GM19238 (cell line): ENCODE data around the gene TIMM23.
"Not testable (repeated sequence)": the region's sequence is repeated elsewhere in the genome, so short reads cannot be mapped to it uniquely, and the experiment has no call there.

ENCODE experiments used
- DNase-seq: peaks from one replicate; pipeline ENCODE4 v3.0.0; 2011; ENCODE audit warnings: low spot score; ENCODE audit not compliant: insufficient read length

Gene TIMM23

DNA sequence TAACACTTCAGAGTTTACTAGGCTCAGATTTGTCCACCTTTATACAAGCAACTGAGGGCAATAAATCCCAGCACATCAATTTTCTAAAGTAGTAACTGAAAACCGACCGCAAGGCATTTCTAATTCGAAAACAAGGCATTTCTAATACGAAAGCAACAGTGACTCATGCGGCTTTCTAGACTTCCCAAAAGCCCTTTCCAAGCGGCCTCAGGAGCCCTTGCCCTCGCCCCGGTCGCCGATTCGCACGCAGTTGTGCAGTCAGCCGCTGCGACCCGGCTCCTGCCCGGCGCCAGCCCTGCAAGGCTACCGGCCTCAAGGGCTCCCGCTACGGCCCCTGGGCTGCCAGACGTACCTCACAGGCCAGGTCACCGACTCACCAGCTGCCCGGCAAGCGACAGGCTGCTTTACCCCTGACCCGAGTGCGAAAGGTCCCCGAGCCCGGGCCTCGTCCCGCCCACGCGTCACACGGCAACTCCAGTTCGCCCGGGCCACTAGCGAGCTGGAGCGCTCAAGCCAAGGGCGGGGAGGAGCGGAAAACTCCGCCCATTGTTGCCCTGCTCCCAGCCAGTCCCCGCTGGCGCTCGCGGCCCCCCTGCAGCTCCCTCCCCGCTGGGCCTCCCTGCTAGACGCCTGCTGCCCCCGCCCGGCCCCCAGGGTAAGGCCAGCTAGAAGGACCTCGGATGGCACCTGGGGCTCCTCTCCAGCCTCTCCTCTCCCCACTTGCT, 50.9 kb downstream of the TIMM23 start:
- peak; percentile 67 for DNase-seq

DNA sequence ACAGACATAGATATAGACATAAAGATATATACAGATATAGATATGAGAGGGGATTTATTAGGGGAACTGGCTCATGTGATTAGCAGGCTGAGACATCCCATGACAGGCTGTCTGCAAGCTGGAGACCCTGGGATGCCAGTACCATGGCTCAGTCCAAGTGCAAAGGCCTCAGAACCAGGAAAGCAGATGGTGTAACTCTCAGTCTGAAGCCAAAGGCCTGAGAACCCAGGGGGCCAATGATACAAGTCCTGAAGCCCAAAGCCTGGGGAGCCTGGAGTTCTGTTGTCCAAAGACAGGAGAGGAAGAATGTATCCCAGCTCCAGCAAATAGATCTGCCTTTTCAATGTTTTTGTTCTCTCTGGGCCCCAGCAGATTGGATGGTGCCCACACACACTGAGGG, 52.7 kb downstream of the TIMM23 start:
- no peak for DNase-seq

DNA sequence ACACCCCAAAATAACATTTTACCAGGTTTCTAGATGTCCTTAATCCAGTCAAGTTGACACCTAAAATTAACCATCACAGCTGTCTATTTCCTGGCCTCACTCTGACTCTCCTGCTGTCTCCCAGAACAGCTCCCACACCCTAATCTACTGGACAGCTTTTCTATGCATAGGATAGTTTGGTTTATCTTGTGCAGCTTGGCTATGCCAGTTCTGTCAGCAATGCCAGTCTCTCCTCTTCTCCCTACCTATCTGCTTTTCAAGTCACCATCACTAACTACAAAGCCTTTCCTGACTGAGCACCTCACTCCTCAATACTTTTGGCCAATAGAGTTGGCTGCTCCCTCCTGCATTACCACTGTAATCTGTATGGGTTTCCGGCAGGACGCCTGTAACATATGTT, 53.1 kb downstream of the TIMM23 start:
- no peak for DNase-seq

DNA sequence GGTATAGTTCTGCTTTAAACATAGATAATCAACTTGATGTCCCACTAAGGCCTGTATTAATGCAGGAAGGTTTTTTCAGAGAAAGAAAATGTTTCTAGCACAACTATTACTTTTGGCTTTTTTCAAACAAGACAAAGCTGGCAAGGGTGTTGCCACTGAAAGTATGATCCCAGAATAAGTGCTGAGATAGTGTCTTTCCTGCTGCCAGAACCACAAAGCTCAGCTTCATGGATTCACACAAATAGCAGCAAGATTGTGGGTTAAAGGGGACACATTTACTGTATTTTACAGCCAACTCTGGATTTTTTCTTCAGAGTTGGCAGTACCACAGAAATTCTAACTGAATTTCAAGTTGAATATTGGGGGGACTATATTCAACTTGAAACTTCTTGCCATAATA, 53.8 kb downstream of the TIMM23 start:
- no peak for DNase-seq

DNA sequence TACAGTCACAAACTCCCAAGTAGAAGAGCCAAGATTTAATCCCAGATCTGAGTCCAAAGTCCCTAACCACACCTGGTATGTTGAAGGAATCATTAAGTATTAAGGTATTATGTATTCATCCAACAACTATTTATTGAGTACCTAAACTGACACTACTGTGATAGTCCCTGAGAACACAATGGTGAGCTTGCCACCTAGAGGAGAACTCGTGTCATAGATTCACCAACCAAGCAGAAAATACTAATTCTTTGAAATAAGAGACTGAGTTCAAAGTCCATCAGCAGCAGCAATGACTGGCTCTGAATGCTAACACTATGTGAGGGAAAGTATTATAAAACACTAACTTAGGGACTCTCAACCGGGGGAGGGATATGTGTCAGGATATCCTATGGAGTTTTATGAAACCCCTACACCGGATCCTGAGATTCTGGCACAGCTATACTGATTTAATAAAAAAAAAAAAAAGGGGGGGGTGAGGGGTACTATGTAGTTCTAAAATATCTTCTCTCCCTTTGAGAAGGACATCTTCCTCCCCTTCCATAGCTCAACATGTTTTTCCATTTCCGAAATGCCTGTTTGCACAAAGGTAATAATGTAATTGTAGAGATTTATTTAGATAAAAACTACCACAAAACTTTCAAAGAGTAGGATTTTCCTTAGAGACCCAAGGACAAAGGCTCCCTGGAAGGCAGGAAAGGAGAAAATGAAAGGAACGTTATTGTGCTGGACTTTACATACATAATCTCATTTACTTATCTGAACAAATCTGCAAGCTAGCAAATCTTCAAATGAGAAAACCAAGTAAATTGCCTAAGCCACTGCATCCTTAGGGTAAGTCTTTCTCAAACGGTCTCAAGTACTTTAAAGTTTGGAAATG, 56.5 kb downstream of the TIMM23 start:
- DNase-seq, result peak; percentile 27

DNA sequence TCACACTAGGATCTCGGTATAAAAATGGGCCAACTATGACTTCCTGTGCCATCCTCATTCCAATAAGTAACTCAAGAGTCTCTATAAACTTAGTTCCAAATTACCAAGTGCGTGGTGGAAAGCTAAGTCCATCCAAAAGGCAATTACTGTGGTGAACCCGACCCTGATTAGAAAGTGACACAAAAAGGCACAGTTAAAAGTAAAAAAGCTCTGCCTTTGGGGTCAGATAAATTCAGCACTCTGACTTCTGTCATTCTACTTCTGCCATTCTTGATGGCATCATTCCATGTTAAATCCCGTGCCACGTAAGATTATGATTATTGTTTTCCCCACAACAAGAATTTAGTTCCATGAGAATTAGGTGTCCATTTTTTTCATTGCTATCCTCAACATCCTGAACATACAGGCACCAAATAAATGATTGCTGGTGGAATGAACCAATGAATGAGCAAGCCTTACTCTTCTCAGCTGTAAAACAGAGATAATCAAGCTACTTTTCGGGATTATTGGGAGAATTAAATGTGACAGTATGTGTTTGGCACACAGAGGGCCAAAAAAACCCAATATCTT, 57.3 kb downstream of the TIMM23 start:
- DNase-seq, result no peak

DNA sequence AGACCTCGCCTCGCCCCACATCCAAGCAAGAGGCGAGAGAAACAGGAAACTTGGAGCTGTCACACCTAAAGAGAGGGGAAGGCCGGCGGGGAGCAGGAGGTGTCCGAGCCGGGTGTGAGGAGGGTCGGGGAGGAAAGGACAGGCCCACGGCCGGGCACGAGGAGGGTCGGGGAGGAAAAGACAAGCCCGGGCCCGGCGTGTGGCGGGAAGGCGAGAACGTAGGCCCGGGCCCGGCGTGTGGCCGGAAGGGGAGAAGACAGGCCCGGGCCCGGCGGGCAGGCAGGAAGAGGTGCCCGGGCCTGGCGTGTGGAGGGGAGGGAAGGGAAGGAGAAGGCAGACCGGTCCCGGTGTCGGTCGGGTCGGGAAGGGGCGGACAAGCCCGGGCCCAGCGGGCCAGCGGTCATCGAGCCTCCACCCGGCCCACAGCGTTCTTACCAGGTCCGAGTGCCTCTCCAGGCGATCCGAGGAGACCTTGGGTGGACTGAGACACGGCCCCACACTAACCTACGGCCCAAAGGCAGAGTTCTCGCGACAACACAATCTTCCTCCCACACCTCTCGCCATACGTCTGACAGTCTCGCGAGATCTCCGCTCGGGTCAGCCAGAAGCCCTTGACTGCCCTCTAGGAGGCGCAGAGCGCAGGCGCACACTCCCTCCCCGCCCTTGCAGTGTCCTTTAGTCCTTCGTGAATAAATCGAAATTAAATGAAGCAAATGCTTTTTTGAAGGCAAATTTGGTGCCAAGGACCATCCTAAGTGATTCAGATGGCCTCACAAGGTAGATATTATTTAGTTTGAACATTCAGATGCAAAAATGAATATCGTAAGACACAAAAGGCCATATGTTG, 58.0 kb downstream of the TIMM23 start, which contains the start of gene NCOA4:
TSS of gene NCOA4 (minus strand) at position 533 of the 847 bp plus-strand sequence. CDS start 13,943 bp downstream, outside the sequence.
- DNase-seq, result peak; percentile 94

DNA sequence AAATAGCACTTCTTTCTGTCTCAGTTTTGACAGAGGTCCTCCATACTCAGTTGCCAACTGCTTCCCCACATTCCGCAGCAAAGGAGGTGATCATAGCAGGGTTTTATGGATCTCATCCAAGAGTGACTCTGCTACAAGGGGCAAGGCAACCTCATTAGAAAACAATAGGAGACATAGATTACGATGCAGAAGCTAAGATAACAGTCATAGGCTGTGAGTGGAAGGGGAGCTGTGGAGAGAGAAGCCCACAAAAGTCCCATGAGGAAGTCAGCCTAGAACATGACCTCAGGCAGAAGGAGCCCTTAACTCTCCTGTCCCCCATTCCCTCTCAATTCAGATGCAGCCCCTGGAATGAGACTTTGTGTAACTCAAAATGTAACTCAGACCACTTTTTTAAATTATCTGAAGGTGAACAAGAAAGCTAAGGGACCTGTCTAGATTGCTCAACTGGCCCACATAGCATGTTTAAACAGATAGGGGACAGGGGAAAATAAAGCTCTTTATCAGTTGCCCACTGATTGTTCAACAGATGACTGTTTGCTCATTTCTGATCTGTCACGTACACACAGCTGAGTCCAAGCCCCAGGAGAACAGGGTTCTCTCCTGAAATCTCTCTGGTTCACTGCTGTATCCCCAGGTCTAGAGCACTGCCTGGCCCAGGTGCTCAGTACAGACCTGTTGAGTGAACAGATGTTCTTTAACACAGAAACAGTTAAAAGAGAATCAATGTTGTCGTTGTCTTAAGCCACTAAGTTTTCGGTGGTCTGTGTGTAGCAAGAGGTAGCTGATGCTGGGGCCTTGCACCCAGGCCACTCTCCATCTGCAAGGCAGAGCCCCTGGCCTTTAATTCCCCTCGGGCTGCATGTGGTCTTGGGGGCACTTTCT, 59.6 kb downstream of the TIMM23 start:
- no peak for DNase-seq

DNA sequence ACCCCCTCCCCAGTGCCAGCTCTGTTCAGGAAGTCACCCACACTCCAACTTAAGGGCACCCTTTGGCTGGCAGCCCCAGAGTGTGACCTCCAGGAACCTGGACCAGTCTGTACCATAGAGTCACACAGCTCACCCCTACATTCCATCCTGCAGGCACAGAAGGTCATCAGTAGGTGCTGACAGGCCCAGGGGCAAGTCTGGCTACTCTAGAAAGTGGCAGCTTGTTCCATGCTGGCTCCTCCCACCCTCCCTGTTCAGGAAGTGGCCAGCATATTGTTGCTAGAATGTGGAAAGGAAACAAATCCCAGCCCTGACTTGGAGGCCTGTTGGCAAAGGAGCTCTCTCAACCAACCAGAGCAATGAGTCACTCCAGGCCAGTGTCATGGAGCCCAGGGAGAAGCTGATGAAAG, 61.3 kb downstream of the TIMM23 start:
- no peak for DNase-seq

DNA sequence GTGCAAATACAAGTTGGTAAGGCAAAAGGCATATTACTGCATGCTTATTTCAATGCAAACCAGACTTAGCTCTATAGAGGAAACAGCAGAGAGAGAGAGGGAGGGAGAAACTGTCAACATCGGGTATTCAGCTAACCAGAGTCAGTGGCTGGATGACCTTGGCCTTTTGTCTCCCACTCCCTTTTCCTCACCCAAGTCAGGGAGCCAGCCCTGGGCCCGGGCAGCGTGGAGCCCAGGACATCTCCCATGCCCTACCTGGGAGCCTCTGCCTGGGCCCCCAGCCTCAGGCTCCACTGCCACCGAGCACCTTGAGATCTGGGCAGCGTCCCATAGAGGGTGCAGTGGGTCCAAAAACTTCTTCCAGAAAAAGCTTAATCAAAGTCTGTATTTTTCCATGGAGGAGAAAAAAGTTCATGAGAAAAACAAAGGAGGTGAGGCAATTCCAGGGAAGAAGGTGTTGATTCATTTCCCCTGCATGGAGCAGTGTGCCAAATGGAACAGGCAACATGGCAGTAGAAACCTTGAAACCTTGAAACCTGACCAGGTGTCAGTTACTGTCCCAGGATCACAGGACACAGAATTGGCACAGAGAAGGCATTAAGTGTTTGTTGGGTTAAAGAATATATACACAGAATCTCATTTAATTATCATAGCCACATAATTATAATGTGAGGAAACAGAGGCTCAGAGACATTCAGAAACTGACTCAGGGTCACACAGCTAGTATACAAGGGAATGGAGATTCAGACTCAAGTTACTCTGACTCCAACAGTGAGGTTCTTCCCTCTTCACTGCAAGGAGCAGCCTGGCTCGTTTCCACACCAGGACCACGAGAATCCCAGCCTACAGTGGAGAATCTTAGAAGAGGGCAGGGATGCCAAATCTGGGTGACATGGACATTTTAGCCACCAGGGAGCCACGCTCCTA, 63.9 kb downstream of the TIMM23 start:
- no peak for DNase-seq

DNA sequence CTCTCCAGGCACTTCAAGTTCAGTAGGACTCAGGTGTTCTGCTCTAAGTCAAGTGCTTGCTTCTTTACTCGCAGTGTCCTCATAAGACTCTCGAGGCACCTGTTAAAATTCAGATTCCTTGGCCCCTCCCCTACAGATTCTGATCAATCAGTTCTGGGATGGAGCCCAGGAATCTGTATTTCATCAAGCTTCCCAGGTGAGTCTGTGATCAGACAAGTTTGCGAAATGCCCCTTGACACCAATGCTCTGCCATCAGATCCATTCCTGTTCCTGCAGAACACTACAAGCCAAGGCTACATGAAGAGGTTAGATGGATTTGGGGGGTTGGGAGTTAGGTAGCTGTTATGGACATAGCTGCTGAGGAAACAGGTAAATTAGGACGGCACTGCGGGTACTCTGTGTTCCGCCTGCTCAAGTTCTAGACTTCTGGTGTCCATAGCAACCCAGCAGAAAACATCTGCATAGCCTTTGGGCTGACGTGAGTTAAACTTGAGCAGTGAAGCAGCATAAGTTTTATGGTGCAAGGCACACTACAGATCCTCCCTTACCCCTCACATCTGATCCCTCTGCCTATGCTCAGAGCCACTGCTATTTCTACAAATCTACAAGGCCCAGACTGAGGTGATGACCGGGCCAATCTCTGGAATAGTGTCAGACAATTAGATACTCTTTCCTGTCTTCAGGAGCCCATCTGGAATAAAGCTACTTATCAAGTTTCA, 65.0 kb downstream of the TIMM23 start:
- no peak for DNase-seq

DNA sequence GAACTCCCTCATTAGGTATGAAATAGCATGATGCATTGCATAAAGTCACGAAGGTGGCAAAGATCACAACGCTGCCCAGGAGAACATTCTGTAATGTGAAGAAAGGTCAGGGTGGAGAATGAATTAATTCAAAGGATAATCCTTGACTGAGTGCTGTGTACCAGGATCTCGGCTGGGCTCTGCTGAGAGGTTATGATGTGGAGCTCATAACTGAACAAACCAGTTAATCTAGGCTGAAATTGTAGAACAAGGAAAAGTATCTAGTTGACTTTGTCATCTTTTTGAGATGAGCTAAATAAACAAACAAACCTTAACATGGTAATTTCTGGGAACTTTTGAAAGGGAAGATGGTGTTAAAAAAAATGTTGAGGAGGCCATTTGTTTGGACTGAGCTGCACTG, 67.7 kb downstream of the TIMM23 start:
- no peak for DNase-seq

DNA sequence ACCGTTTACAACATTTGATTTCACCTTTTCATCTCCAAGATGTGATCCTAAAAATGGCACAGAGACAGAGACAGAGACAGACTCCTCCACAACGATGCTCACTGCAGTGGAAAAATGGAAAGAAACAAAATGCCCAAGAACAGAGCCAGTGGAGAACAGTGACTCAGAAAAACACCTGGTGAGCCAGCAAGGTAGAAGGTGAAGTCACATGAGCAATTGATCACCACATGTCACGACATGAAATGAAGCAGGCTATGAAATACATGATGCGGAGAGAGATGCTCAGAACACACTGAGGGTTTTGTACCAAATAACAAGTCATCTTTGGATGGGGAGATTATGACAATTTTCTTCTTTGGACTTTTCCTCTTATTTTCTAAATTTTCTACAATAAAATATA, 70.2 kb downstream of the TIMM23 start:
- DNase-seq, result no peak

DNA sequence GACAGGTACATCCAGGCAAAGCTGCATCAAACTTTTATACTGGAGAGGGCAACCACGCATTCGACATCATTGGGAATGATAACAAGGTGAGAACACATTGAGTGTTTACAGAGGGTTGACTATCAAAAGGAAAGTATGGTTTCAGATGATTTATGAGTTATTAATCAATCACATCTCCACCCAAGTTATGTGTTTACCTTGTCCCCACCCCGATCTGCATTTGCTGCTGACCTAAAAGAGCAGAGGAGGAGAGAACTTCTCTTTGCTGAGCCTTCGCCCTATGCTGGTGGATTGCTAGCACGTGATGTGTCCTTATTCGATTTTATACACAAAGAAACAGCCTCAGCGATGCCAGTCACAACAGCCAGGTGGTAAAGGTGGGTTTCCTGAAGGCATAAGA, 74.0 kb downstream of the TIMM23 start, which contains the start of gene MSMB:
TSS of gene MSMB (minus strand) at position 9 of the 400 bp plus-strand sequence. CDS start 32 bp downstream, outside the sequence.
- DNase-seq, result no peak

DNA sequence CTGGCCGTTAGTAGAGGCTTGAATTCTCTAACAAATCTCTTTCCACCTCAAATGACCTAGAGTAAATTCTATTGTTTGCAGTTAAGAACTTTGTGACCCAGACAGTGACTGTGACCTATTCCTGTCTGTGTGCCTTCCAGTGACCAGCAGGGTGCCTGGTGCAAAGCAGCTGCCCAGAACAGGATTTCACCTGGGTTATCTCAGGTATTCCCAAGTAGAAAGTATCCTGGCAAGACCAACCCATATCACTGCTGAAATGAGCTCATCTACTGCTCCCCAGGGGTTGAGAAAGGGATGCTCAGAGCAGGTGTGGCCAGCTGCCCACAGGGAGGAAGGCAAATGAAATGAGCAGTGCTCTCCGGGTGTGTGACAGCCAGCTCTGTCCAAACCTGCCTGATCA, 75.9 kb downstream of the TIMM23 start:
- DNase-seq, result no peak

DNA sequence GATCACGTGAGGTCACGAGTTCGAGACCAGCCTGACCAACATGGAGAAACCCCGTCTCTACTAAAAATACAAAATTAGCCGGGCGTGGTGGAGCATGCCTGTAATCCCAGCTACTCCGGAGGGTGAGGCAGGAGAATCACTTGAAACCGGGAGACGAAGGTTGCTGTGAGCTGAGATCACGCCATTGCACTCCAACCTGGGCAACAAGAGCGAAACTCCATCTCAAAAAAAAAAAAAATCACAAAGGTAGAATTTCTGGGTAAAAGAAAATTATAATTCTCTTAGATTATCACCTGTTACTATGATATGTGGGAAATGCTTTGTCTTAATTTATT, 77.2 kb downstream of the TIMM23 start:
- DNase-seq, result not testable (repeated sequence)

DNA sequence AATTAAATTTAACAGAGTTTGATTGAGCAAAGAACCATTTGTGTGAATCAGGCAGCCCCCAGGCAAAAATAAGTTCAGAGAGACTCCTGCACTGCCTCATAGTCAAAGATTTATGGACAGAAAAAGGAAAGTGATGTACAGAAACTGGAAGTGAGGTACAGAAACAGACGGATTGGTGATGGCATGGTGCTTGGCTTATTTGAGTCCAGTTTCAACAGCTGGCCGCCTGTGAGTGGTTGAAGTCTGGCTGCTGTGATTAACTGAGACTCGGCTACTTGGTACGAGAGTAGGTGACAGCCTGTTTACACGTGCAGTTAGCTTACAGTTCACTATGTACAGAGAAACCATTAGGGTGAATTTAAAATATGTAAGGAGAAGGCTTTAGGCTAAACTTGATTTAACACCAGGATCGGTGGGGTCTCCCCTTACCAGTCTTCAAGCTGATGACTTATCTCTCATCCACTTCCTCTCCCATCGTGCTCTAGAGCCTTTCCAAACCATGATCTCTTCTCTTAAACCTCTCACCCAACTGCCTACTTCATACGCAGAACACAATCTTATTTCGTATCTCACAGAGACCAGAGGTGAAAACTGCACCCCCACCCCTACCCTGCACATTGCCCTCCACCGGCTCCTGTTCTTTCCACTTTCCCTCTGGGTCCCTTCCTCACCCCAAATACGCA, 78.8 kb downstream of the TIMM23 start:
- DNase-seq, result no peak
